ENCODE data around the gene PTPRN2.

GRCh38 chr7:157952050-157952667 is 635.5 kb downstream of the PTPRN2 start:
- TF ChIP-seq, protein P1, sequence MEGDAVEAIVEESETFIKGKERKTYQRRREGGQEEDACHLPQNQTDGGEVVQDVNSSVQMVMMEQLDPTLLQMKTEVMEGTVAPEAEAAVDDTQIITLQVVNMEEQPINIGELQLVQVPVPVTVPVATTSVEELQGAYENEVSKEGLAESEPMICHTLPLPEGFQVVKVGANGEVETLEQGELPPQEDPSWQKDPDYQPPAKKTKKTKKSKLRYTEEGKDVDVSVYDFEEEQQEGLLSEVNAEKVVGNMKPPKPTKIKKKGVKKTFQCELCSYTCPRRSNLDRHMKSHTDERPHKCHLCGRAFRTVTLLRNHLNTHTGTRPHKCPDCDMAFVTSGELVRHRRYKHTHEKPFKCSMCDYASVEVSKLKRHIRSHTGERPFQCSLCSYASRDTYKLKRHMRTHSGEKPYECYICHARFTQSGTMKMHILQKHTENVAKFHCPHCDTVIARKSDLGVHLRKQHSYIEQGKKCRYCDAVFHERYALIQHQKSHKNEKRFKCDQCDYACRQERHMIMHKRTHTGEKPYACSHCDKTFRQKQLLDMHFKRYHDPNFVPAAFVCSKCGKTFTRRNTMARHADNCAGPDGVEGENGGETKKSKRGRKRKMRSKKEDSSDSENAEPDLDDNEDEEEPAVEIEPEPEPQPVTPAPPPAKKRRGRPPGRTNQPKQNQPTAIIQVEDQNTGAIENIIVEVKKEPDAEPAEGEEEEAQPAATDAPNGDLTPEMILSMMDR (conservative IDR thresholded peaks at IDR 0.05; ENCODE audit: low read depth, low read length) = no peak
- TF ChIP-seq EZH2 (IDR thresholded peaks at IDR 0.05; ENCODE audit: borderline replicate concordance, low read depth, low read length, poor library complexity, severe bottlenecking) = no peak

Measured in A673 (cell line).